ENCODE data around the gene ASCL2. TPM values are rescaled to one million over a fixed set of nuclear protein-coding genes. Genes with fewer than 3 reads are reported as not detected.

Gene ASCL2
- total and polyA plus RNA-seq, 2 of the 4 experiments (the other 2 are of a cell fraction) = not detected

DNA sequence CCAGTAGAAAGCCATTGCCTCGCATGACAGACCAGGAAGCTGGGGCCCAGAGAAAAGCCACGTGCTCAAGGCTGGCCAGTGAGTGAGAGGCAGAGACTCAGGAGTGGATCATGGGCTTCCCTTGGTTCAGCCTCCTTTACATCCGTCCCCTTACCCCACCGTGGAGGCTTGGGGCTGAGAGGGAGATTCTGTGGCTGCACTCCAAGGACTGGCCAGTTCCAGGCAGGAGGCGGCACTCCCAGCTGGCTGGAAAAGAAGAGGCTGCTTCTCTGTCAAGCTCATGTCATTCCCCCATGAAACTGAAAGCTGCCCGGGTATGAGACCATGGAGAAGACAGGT, 6.6 kb upstream of the ASCL2 start:
- no peak; the same call in 1 of the 2 replicates for ATAC-seq (ENCODE audit: low read depth)
- no peak overlapping the region for H4K8ac ChIP-seq (ENCODE audit: low read depth in 2 of 2, low read length in 2 of 2)
- dilution Hi-C loops (cut with HindIII; ENCODE audit: low sequenced_read_pairs, unreplicated experiment) (no loop called here), intact Hi-C loops (cut with micrococcal nuclease) (no loop called here), in situ Hi-C loops (cut with MboI; ENCODE audit: low sequenced_read_pairs) (no loop called here)
- no peak overlapping the region for H2BK15ac ChIP-seq (ENCODE audit: low read depth, low read length)
- no peak overlapping the region for H3K23ac ChIP-seq (ENCODE audit: low read depth, low read length)
- DNase-seq = no peak
- no peak overlapping the region for H2BK5ac ChIP-seq (ENCODE audit: low read depth, low read length, poor library complexity, severe bottlenecking)
- no peak overlapping the region for H2BK120ac ChIP-seq (ENCODE audit: low read depth, low read length)
- TF ChIP-seq CHD1 (IDR thresholded peaks at IDR 0.05; ENCODE audit: low read depth, low read length) (no peak), POLR2A (IDR thresholded peaks at IDR 0.05; ENCODE audit: low read depth, low read length) (no peak)
- TF ChIP-seq, protein P1, sequence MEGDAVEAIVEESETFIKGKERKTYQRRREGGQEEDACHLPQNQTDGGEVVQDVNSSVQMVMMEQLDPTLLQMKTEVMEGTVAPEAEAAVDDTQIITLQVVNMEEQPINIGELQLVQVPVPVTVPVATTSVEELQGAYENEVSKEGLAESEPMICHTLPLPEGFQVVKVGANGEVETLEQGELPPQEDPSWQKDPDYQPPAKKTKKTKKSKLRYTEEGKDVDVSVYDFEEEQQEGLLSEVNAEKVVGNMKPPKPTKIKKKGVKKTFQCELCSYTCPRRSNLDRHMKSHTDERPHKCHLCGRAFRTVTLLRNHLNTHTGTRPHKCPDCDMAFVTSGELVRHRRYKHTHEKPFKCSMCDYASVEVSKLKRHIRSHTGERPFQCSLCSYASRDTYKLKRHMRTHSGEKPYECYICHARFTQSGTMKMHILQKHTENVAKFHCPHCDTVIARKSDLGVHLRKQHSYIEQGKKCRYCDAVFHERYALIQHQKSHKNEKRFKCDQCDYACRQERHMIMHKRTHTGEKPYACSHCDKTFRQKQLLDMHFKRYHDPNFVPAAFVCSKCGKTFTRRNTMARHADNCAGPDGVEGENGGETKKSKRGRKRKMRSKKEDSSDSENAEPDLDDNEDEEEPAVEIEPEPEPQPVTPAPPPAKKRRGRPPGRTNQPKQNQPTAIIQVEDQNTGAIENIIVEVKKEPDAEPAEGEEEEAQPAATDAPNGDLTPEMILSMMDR (conservative IDR thresholded peaks at IDR 0.05; ENCODE audit: low read depth, low read length) = no peak
- H3K9me3 ChIP-seq (ENCODE audit: control insufficient read depth, insufficient read depth, low read length) = no peaks in the 10 kb centered on the region
- no peaks in the 10 kb centered on the region for H3K4me1 ChIP-seq (ENCODE audit: control insufficient read depth, insufficient read depth, low read length)
- H4K5ac ChIP-seq (ENCODE audit: low read depth, low read length) = no peak overlapping the region
- peaks cover 53% of the 10 kb centered on the region for H3K27me3 ChIP-seq (ENCODE audit: control insufficient read depth, insufficient read depth, low read length)
- no peak overlapping the region for H3K56ac ChIP-seq (ENCODE audit: extremely low read depth, insufficient read depth, low read length)
- WGBS, 2 experiments (ENCODE audit: extremely low coverage in 2 of 2, insufficient read length in 1 of 2) = 33% methylated on average over 2 of the region's 6 CpGs; no CpG with 5 or more reads in 1 of the 2 experiments
- BruUV-seq (replicated peaks) = no TSS peak
- no peak overlapping the region for H4K91ac ChIP-seq (ENCODE audit: insufficient read depth, low read depth, low read length)
- H2AK9ac ChIP-seq (replicated peaks; ENCODE audit: low read depth, low read length, poor library complexity) = no peak overlapping the region
- H3K79me1 ChIP-seq (ENCODE audit: low read depth in 1 of 2, low read length in 2 of 2) = no peaks in the 10 kb centered on the region
- H3K18ac ChIP-seq (ENCODE audit: low read depth, low read length) = no peak overlapping the region
- no peak overlapping the region for H2AFZ ChIP-seq (replicated peaks; ENCODE audit: low read length, poor library complexity)
- no peak overlapping the region for H3K4ac ChIP-seq (ENCODE audit: low read depth, low read length)
- no peaks in the 10 kb centered on the region for H4K20me1 ChIP-seq (ENCODE audit: insufficient read depth, low read length)
- no peak overlapping the region for H3K4me3 ChIP-seq (ENCODE audit: insufficient read depth, low read depth, low read length)
- H3K14ac ChIP-seq (replicated peaks; ENCODE audit: low read depth, low read length) = no peak overlapping the region
- H3K9me1 ChIP-seq (ENCODE audit: insufficient read depth, low read length) = no peaks in the 10 kb centered on the region
- no peak overlapping the region for H3K4me2 ChIP-seq (ENCODE audit: low read depth, low read length)
- no peak overlapping the region for H2AK5ac ChIP-seq (ENCODE audit: low read depth, low read length)
- no peaks in the 10 kb centered on the region for H3K36me3 ChIP-seq (ENCODE audit: control insufficient read depth, insufficient read depth, low read length)
- H2BK20ac ChIP-seq (ENCODE audit: low read depth, low read length) = no peak overlapping the region
- POLR2A ChIA-PET (ENCODE audit: unreplicated experiment) = no interaction called here
- no peak overlapping the region for H3K9ac ChIP-seq (ENCODE audit: low read depth, low read length)
- CTCF ChIA-PET = no interaction called here
- no peak overlapping the region for H3K27ac ChIP-seq (ENCODE audit: insufficient read depth, low read length)

Data from IMR-90 (cell line).